ENCODE data around the gene LIMCH1. TPM values are rescaled to one million over a fixed set of nuclear protein-coding genes. Genes with fewer than 3 reads are reported as not detected.

LIMCH1 gene
- total RNA-seq, 3 donors from 2014 or later (not counting 1 experiment from before 2014, with no cell fraction given) = 0.05 TPM; not detected in 2

DNA sequence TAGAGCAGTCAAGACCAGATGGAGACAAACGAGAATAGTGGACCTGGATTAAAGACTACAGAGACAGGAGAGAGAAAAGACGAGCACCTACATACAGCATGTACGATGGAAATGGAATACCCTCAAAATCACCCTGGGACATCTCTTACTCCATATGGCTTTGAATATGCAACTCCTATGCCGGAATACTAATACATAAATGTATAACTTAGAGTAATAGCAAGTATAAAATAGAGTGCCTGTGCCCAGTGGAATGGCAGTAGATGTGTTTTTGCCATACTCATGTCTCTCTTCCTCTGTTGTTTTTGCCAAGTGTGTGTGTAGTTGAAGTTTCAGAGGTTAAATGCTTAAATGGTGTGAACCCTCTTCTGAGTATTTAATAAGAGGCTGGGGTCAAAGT is 39.8 kb upstream of the LIMCH1 start:
- Mint-ChIP-seq H3K27ac (no peak overlapping the region), H3K4me3 (no peak overlapping the region), H3K4me1 (no peaks in the 10 kb centered on the region), H3K9me3 (peaks cover 0 to 2% of the 10 kb centered on the region in 2 donors), H3K27me3 (ENCODE audit: low read depth in 2 of 2) (no peaks in the 10 kb centered on the region), H3K36me3 (no peaks in the 10 kb centered on the region)
- H3K27ac ChIP-seq (ENCODE audit: low read length) = no peak overlapping the region
- WGBS (ENCODE audit: insufficient coverage) = 94% methylated on average over 2 of the region's 4 CpGs
- H3K4me1 ChIP-seq (ENCODE audit: control insufficient read depth, insufficient read depth, low read length) = no peaks in the 10 kb centered on the region
- no peaks in the 10 kb centered on the region for H3K36me3 ChIP-seq (ENCODE audit: control insufficient read depth, insufficient read depth, low read length)
- intact Hi-C loops (cut with micrococcal nuclease) = no loop called here
- no peak for ATAC-seq
- H3K9me3 ChIP-seq (ENCODE audit: control insufficient read depth, insufficient read depth, low read length) = no peaks in the 10 kb centered on the region
- DNase-seq = no peak
- H3K4me3 ChIP-seq (ENCODE audit: low read length) = no peak overlapping the region
- H3K27me3 ChIP-seq (ENCODE audit: control insufficient read depth, insufficient read depth, low read length) = no peaks in the 10 kb centered on the region
- TF ChIP-seq, protein P1, sequence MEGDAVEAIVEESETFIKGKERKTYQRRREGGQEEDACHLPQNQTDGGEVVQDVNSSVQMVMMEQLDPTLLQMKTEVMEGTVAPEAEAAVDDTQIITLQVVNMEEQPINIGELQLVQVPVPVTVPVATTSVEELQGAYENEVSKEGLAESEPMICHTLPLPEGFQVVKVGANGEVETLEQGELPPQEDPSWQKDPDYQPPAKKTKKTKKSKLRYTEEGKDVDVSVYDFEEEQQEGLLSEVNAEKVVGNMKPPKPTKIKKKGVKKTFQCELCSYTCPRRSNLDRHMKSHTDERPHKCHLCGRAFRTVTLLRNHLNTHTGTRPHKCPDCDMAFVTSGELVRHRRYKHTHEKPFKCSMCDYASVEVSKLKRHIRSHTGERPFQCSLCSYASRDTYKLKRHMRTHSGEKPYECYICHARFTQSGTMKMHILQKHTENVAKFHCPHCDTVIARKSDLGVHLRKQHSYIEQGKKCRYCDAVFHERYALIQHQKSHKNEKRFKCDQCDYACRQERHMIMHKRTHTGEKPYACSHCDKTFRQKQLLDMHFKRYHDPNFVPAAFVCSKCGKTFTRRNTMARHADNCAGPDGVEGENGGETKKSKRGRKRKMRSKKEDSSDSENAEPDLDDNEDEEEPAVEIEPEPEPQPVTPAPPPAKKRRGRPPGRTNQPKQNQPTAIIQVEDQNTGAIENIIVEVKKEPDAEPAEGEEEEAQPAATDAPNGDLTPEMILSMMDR (IDR thresholded peaks at IDR 0.05) = no peak

DNA sequence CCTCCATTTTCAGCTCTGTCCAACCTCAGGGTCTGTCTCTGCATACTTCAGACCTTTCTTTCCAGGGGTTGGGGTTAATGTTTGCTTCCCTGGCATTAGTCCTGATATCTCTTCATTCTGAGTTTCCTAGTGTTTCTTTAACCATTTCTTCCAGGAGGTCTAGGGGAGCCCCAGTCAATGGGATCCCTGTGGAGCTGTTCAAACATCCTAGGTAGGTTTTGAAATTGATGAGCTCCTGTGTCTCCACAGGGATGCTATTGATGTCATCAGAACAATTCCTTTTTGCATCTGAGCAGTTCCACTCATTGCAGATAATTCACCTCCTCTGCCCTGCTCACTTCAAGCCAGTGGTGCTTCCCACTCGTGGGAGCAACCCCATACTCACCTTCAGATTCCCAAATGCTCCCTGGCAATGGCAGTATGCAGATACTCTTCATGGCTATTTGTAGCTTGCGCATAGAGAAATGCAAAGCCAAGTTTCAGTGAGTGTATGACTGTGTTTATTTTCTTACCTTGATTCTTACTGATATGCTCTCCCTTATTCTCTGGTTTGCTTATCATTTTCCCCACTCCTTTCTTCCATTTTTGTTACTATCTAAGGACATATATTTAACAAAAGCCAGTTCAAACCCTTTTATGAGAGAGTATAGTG is 33.7 kb upstream of the LIMCH1 start:
- Histone ChIP-seq H3K27me3 (ENCODE audit: control insufficient read depth, insufficient read depth, low read length) (no peaks in the 10 kb centered on the region), H3K4me3 (ENCODE audit: low read length) (no peak overlapping the region), H3K36me3 (ENCODE audit: control insufficient read depth, insufficient read depth, low read length) (no peaks in the 10 kb centered on the region), H3K27ac (ENCODE audit: low read length) (no peak overlapping the region), H3K9me3 (ENCODE audit: control insufficient read depth, insufficient read depth, low read length) (no peaks in the 10 kb centered on the region), H3K4me1 (ENCODE audit: control insufficient read depth, insufficient read depth, low read length) (no peaks in the 10 kb centered on the region)
- TF ChIP-seq, protein P1 (IDR thresholded peaks at IDR 0.05) = no peak
- WGBS (ENCODE audit: insufficient coverage) = 71% methylated on average over 2 of the region's 2 CpGs
- Mint-ChIP-seq H3K36me3 (no peaks in the 10 kb centered on the region), H3K27ac (no peak overlapping the region), H3K9me3 (peaks cover 3 to 4% of the 10 kb centered on the region in 2 donors), H3K27me3 (ENCODE audit: low read depth in 2 of 2) (no peaks in the 10 kb centered on the region), H3K4me1 (no peaks in the 10 kb centered on the region), H3K4me3 (no peak overlapping the region)
- intact Hi-C loops (cut with micrococcal nuclease) = no loop called here
- DNase-seq (no peak), ATAC-seq (no peak)

DNA sequence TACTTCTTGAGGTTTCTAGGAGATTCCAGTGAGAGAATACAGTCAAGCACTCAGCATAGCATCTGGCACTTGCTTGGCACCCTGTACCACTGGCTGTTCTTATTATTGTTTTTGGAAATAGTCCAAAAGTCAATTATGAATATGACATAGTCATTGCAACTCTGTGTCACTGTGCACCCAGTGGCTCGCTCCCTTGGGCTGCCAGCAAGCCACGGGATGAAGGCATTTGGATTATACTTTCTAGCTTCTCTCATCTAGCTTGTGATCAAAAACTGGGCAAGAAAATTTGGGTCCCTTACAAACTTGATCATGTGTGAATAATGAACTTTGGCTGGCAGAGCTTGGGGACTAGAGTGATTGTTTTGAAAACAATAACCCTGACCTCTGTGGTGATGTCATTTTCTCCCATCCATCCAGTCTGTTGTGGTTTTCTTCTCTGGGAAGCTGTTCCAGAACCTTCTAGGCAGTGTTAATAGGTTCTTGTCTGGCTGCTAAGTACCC is 32.7 kb upstream of the LIMCH1 start:
- H3K4me3 Mint-ChIP-seq = no peak overlapping the region
- no peaks in the 10 kb centered on the region for H3K4me1 Mint-ChIP-seq
- no peak overlapping the region for H3K4me3 ChIP-seq (ENCODE audit: low read length)
- no peaks in the 10 kb centered on the region for H3K4me1 ChIP-seq (ENCODE audit: control insufficient read depth, insufficient read depth, low read length)
- no peak overlapping the region for H3K27ac ChIP-seq (ENCODE audit: low read length)
- intact Hi-C loops (cut with micrococcal nuclease) = no loop called here
- H3K27me3 ChIP-seq (ENCODE audit: control insufficient read depth, insufficient read depth, low read length) = no peaks in the 10 kb centered on the region
- no peaks in the 10 kb centered on the region for H3K9me3 ChIP-seq (ENCODE audit: control insufficient read depth, insufficient read depth, low read length)
- 91% methylated on average over 2 of the region's 2 CpGs for WGBS (ENCODE audit: insufficient coverage)
- no peak for ATAC-seq
- no peak overlapping the region for H3K27ac Mint-ChIP-seq
- TF ChIP-seq, protein P1 (IDR thresholded peaks at IDR 0.05) = no peak
- peaks cover 3 to 4% of the 10 kb centered on the region in 2 donors for H3K9me3 Mint-ChIP-seq
- no peak for DNase-seq
- no peaks in the 10 kb centered on the region for H3K27me3 Mint-ChIP-seq (ENCODE audit: low read depth in 2 of 2)
- no peaks in the 10 kb centered on the region for H3K36me3 ChIP-seq (ENCODE audit: control insufficient read depth, insufficient read depth, low read length)
- no peaks in the 10 kb centered on the region for H3K36me3 Mint-ChIP-seq

DNA sequence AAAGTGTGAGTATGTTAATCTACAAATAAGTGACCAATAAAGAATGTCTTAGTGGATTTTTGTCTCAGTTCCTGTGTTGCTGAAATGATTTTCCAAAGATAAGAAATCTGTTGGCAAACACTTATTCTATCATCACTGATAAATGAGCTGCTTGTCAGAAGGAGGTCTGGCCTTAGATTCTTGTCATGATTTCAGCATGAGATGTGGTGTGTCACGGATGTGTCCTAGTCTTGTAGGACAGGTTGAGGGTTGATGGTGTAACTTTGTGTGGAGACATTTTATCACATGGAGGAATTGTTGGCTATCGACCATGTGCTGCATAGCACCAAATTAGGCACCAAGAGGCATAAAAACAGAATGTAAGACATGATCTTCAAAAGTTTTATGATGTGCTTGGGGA is 31.8 kb upstream of the LIMCH1 start:
- Mint-ChIP-seq H3K27me3 (ENCODE audit: low read depth in 2 of 2) (no peaks in the 10 kb centered on the region), H3K36me3 (no peaks in the 10 kb centered on the region), H3K4me3 (no peak overlapping the region), H3K9me3 (peaks cover 3 to 4% of the 10 kb centered on the region in 2 donors), H3K4me1 (no peaks in the 10 kb centered on the region), H3K27ac (no peak overlapping the region)
- no peak overlapping the region for H3K27ac ChIP-seq (ENCODE audit: low read length)
- no peaks in the 10 kb centered on the region for H3K27me3 ChIP-seq (ENCODE audit: control insufficient read depth, insufficient read depth, low read length)
- ATAC-seq (no peak), DNase-seq (no peak)
- no peaks in the 10 kb centered on the region for H3K9me3 ChIP-seq (ENCODE audit: control insufficient read depth, insufficient read depth, low read length)
- no peak overlapping the region for H3K4me3 ChIP-seq (ENCODE audit: low read length)
- intact Hi-C loops (cut with micrococcal nuclease) = no loop called here
- WGBS (ENCODE audit: insufficient coverage) = 83% methylated on average over 2 of the region's 2 CpGs
- no peaks in the 10 kb centered on the region for H3K36me3 ChIP-seq (ENCODE audit: control insufficient read depth, insufficient read depth, low read length)
- no peaks in the 10 kb centered on the region for H3K4me1 ChIP-seq (ENCODE audit: control insufficient read depth, insufficient read depth, low read length)
- TF ChIP-seq, protein P1 (IDR thresholded peaks at IDR 0.05) = no peak
